COLO829 (cell line): ENCODE data around the gene TES.
"Not testable (repeated sequence)": the region's sequence is repeated elsewhere in the genome, so short reads cannot be mapped to it uniquely, and the experiment has no call there.

Source experiments
- DNase-seq: peaks from one replicate; pipeline ENCODE4 v3.0.0; 2012; ENCODE audit warnings: low spot score

The TES gene, protein sequence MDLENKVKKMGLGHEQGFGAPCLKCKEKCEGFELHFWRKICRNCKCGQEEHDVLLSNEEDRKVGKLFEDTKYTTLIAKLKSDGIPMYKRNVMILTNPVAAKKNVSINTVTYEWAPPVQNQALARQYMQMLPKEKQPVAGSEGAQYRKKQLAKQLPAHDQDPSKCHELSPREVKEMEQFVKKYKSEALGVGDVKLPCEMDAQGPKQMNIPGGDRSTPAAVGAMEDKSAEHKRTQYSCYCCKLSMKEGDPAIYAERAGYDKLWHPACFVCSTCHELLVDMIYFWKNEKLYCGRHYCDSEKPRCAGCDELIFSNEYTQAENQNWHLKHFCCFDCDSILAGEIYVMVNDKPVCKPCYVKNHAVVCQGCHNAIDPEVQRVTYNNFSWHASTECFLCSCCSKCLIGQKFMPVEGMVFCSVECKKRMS

DNA sequence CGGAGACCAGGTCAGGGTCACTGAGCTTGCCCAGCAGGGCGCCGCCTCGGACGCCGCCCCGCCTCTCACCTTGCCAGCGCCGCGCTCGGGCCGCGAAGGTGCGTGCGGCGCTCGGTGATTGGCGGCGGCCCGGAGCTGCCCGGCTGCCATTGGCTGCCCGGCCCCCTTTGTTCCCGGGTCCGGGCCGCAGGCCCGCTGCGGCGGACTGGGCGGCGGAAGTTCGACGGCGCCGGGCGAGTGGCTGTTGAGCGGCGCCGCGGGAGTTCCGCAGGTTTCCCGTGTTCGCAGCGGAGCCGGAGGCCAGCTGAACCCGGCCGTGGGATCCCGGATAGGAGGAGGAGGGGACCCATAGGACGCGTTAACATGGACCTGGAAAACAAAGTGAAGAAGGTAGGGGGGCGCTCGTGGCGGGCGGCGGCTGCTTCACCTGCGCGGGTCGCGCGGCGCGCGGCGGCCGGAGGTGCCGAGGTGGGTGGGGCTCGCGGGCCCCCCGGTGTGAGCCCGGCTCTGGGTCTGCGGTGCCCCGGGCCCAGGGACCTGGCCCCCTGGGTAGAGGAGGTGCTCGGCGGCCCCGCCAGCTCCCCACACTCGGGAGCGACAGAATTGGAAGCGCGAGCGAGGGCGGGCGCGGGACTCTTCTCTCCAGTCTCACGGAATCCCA, at the start of gene TES:
TSS of gene TES (plus strand) at position 195 of the 661 bp plus-strand sequence. CDS start at position 364, 169 bp downstream.
- peak; percentile 48 for DNase-seq

DNA sequence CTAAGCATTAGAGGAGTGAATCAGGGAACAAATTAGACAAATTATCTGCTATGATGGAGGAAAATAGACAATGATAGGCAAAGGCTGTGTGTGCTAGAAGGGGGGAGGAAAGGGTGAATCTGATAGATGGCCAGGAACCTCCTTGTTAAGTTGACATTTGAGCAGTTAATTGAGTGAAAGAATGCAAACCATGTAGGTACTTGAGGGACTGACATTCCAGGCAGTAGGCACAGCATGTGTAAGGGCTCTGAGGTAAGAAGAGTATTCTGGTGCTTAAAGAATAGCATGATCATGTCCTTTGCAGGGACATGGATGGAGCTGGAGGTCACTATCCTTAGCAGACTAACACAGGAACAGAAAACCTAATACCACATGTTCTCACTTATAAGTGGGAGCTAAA, 48.6 kb upstream of the TES start:
- DNase-seq, result no peak

DNA sequence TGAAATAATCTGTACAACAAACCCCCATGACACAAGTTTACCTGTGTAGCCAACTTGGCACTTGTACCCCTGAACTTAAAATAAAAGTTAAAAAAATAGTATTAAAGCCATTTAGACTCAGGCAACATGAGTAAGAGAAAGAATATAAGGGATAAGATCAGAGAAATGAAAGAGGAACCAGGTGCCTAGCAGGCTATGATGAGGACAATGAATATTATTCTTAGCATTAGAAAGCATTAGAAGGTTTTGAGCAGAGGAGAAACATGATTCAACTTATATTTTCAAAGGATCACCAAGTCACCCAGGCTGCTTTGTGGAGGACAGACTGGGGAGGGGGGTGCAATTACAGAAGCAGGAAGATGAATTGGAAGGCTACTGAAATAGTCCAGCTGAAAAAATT, 48.1 kb upstream of the TES start:
- DNase-seq, result no peak

DNA sequence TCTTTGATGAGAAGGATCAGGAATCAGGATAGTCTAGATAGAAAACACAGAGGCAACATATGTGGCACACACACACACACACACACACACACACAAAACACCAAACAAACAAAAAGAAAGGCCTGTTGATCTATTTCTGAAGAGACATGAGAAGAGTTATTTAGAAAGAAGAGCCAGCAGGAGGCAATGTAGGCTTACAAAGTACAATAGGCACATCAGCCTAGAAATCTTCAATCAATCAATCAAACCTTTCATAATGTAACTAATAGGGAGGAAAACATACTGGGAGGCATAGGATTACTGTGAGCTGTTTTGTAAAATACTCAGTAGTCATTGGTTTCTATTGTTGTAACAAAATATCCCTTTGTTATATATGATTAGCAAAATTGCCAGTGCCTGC, 47.3 kb upstream of the TES start:
- no peak for DNase-seq

DNA sequence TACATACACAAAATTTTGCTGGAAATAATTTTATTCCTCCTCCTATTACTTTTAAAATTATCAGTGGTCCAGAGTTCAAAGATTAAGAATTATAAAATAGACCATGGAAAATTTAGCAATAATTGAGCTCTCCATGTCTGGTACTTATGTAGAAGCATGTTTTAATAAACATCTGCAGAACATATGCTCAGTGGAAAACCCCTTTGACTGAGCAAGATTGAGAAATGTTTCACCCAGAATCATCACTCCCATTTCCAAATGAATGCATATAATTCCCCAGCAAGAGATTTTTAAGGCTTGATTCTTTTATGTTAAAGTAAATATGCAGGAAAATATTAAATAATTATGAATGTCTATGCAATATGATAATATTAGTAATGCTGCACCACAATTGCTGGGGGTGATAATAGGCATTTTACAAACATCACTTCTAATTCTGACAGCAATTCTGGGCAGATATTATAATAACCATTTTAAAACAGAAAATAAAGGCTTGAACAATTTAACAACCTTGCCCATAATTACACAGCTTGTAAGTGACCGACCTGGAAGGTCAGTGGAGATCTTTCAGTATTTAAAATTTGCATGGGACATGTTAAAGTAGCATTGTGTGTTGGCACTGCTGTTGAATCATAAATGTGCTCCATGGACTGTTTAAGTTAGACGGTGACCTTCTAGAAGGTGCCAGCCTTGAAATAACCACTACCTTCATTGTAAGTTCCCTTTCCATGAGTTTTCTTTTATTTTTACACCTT, 45.6 kb upstream of the TES start:
- DNase-seq, result no peak

DNA sequence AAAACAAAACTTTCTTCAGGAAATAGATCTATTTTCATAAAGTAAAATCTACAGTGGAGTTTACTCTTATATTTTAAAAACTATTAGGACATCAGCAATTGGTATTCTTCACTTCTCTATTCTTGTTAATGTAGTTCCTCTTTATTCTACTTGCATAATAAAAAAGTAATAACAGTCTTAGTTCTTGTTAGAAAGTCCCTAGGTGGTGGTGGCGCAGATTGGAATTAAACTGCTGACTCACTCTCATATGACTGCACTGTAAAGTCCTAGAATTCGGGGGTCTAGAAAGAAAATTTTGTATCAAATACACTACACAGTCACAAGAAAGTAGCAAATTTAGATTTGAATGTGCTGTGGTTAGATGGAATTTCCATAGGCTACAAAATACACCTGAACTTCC, 44.6 kb upstream of the TES start:
- peak; percentile 57 for DNase-seq

DNA sequence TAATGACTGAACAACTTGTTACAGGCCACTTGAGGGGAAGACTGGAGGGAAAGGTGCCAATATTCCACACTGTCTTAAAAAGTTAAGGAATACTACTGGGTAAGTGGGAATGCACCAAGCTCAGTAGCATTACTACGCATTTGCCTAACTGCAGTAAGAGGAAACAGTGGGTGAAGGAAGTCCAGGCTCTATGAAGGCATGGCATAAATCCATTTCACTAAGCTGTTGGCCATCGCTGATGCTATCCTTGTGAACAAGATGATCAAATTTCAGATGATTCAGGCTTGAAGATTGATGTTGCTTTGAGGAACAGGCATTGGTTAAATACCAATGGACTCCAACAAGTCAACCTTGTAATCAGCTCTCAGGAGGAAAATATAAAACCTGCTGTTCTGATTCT, 44.2 kb upstream of the TES start:
- DNase-seq, result no peak

DNA sequence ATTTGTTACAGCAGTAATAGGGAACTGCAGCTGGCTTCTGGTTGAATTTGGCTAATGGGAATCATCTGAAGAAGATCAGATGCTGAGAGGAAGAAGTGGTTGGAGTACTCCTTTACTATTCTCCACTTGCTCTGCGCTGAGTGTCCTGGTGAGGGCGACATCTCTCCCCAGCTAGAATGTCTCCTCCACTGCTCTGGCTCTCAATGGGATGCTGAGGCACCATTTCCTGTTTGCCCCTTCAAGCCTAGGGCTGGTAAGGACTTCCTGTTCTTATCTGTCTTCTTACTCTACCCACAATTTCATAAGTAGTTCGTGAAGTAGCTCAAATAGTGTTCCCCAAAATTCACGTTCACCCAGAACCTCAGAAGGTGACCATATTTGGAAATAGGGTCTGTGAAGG, 43.2 kb upstream of the TES start:
- DNase-seq, result no peak

DNA sequence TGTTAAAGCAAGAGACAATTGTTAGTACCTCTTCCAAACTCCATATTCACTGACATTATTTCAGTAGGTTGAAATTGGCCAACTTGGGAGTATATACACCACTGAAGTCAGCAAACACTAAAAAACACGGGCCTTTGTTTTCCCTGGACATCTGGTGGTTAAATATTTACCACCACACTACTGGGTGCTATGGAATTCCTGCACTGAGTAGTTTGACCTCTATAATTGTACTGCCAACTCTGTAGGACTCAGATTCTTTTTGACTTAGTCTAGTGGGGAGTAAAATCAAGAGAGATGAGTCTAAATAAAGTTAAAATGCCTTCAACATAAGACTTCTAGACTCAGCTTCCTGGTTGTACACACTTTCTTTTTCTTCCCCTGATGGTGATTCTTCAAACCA, 41.3 kb upstream of the TES start:
- no peak for DNase-seq

DNA sequence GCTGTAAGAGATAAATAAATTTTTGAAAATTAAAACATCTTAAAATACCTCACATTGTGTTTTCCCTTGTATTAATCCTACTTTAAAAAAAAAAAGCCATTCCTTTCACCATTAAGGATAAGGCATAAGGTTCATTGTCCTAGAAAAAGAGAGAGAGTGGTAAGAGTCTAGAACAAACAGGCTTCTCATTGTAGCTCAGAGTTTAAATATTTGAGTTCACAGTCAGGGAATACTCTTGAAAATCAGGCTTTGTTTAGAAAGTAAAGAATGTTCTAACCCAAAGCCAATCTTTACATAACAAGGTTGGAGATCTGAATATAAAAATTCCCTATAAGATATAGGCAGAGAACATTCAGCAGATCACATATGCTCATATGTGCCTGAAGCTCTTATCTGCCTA, 40.2 kb upstream of the TES start:
- peak; percentile 61 for DNase-seq

DNA sequence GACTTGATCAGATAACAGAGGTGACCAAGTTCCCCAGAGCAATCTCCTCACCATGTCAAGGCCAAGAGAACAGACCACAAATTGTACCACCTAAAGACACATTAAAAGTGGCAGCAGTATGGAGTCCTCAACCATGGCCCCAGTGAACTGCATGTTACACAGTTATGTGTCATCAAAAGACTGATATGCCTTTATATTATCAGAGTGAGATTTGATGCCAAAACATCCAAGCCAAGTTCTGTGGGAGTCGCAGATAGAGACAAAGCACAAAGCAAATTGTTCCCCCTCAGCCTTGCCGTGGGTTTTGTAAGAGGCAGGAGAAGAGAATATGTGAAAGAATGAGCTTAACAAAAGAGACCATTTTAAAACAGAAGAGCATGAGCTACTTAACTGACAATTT, 39.2 kb upstream of the TES start:
- DNase-seq, result peak; percentile 69

DNA sequence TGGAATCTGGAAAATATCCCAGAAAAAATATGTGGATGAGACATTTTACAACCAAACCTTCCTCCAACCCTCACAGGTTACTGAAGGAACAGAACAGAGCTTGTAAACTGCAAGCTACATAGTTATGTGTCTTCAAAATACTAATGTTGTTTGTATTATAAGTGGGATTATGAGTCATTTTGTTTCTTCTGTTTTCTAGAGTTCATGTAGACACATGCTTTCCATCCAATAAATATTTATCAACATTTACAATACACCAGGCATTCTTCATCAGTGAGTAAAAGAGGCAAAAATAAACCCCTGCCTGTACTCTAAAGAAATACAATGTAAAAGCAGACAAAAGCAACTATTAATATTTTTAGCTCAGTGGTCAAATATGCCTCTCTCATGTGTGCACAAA, 38.0 kb upstream of the TES start:
- no peak for DNase-seq

DNA sequence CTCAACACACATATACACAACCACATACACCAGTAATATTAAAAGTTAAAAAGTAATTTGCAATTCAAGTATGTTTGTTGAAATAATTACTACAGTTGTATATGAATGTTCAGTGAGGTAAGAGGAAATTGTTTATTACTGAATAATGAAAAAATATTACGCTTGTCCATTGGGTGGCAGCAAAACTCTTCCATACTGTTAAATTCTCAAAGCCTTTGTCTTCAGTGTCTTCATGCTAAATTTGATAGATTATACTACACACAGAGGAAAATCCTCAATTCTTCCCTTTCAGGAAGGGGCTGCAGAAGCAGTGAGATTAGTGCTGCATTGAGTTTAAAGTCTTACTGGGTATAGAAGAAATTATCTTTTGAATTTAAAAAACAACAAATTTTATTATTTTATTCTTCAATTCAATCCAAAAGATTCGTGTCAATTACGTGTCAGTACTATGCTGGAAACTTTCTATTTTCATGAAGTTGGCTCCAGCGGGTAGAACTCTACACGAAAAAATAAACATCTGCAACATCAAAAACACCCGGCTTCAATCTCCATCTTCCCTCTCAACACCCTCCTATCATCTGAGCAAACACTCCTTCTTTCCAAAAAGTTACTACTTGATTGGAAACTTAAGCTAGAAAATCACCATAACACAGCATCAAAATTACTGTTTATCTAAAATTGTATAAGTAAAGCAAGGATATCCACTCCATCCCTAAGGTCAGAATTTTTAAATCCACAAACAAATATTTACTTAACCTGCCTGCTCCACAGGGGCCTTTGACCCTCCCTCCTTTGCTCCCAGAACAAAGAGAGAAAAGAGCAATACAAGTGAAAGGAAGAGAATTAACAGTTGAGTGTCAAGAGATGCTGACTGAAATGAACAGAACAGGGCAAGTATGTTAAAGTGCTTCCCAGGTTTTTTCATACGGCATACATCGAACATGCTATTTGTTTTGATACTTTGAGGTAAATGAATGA, 37.0 kb upstream of the TES start:
- DNase-seq, result peak; percentile 64

DNA sequence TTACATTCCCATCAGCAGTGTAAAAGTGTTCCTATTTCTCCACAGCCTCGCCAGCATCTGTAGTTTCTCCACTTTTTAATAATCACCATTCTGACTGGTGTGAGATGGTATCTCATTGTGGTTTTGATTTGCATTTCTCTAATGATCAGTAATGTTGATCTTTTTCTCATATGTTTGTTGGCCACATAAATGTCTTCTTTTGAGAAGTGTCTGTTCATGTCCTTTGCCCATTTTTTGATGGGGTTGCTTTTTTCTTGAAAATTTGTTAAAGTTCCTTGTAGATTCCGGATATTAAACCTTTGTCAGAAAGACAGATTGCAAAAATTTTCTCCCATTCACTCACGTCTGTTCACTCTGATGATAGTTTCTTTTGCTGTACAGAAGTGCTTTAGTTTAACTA, 35.2 kb upstream of the TES start:
- DNase-seq, result not testable (repeated sequence)

DNA sequence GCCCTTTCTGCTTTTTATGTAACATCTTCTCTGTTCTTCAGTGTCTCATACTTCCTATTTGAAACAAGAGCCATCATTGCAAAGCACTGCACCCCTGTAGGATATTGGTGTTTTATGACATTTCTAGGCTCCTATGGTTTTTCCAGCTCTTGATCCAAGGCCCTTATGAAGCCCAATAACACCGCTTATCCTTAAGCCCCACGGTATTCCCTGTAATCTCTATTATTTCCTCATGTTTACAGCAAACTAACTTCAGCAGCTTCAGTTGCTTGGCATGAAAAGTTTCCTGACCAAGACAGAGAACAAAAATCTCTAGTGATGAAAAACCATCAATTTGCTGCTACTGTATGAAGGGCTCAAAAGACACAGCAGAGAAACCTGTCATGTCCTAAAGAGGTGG, 34.1 kb upstream of the TES start:
- DNase-seq, result no peak

DNA sequence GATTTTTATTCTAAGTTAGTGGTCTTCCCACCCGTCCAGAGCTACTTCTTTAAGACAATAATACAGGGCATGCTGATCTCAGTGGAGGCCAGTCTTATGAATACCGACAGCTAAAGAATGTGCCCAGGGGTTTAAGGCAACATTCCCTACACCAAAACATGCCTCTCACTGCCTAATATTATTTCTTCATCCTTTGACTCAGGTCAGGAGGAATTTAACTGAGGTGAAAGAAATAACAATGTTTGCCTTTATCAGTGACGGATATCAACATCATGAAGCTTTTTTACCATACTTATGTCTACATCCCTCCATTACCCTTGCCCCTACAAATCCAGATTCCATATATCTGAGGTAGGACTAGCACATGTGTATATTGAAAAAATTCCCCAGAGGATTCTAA, 33.3 kb upstream of the TES start:
- DNase-seq, result no peak

DNA sequence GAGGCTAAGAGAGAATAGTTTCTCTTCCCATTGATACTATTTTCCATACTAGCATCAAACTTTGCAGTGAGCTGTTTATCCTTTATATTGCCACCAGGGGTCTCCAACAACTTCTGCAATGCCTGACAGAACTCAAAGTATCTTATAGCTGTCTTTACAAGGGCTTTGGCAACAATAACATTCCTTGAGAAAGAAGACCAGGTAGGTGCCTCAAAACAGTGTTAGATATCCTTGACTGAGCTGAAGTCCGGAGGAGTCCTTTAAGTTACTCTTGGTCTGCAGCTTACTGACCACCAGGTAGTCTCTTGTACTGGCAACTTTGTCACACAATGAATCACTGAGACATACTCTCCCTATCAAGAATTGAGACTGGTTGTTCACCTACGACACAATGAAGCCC, 30.0 kb upstream of the TES start:
- peak; percentile 63 for DNase-seq

DNA sequence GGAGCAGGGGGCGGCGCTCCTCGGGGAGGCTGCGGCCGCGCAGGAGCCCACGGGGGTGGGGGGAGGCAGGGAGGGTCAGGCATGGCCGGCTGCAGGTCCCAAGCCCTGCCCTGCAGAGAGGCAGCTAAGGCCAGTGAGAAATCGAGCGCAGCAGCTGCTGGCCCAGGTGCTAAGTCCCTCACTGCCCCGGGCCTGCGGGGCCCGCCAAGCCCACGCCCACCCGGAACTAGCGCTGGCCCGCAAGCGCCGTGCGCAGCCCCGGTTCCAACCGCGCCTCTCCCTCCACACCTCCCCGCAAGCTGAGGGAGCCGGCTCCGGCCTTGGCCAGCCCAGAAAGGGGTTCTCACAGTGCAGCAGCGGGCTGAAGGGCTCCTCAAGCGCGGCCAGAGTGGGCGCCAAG, 28.3 kb upstream of the TES start:
- no peak for DNase-seq

DNA sequence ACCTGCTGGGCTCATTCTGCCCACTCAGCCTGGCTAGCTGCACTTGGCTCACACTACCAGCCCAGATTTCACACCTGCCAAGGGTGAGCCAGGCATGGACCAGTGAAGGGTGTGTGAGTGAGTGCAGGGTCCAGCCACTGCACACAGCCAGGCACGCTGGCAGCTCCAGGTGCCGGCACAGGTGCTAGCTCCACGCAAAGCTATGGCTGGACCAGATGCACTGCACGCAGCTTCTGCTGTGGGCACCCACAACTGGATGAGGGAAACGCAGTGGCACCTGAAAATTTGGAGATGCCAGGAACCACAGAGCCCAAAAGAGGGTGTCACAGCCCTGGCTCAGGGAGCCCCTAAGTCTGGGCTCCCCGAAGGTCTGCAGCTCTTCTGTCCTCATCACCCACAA, 24.9 kb upstream of the TES start:
- DNase-seq, result no peak

DNA sequence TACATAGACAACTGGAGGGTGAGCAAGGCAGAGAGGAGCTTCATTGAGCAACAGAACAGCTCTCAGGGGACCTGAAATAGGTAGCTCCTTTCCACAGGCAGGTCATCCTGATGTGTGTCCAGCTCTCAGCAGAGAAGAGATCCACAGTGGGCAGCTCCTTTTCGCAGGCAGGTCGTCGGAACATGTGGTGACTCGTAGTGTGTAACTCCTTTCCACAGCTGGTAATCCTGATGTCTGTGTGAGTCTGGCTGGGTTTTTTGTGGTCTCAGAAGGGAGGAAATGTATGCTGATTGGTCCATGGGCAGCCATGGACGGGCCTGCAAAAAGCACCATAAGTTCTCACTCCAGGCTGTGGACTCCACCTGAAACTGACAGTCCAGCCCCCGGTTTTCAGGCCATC, 24.4 kb upstream of the TES start:
- no peak for DNase-seq

DNA sequence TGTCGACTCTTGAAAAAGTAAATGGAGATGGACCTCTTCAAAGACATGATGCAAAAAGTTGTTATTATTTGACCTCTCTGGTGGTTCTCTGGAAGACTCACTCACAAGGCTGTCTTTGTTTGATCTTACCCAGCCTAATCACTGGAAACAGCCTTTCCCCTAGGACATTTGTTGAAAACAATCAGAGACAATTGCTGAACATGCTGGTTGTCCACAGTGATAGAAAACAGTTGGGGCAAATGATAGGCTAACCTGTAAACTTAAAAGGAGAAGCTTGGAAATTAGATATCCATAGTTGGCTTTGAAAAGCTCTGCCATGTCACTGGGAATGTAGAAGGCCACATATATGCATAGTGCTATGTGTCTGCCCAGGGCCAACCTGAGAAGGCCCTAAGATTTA, 22.9 kb upstream of the TES start:
- no peak for DNase-seq
